Stomach (tissue), 9 donors: ENCODE results near the gene MAPKAPK2. TPM values are rescaled to one million over a fixed set of nuclear protein-coding genes. Genes with fewer than 3 reads are reported as not detected.
A peak's percentile ranks its signal among the peaks of the same experiment; 100 is the strongest.

Experiments
- DNase-seq, 2 donors: peaks; one replicate each; pipeline versions ENCODE4 v3.0.0 to v3.0.0-alpha.2; 2013 to 2019
- H3K27ac ChIP-seq, 5 donors: fragments of 200-600 bp in 4 of 5; sonication (generic) in 4 of 5; one replicate each; pipeline ENCODE4 v1.5.1; 2013 to 2019; ENCODE audit warnings: mild to moderate bottlenecking in 1 of 5, moderate library complexity in 1 of 5
- H3K27me3 ChIP-seq, 3 donors: fragments of 200-600 bp; sonication (generic); one replicate each; pipeline ENCODE4 v1.5.1; 2017 to 2019; ENCODE audit warnings: mixed run types in 1 of 3
- H3K36me3 ChIP-seq, 4 donors: fragments of 200-600 bp; sonication (generic); 1 replicate in 3 of 4; 2 replicates in 1 of 4; pipeline ENCODE4 v1.5.1; 2016 to 2019
- H3K4me1 ChIP-seq, 4 donors: fragments of 200-600 bp; sonication (generic); one replicate each; pipeline ENCODE4 v1.5.1; 2016 to 2019
- H3K4me3 ChIP-seq, 4 donors: fragments of 200-600 bp; sonication (generic) in 3 of 4; one replicate each; pipeline ENCODE4 v1.5.1; 2016 to 2019; ENCODE audit warnings: mild to moderate bottlenecking in 1 of 4
- H3K9me3 ChIP-seq, 4 donors: fragments of 200-600 bp; sonication (generic); one replicate each; pipeline ENCODE4 v1.5.1; 2016 to 2019
- EP300 ChIP-seq: sonication (generic); formaldehyde crosslinking; IDR thresholded peaks from one replicate; pipeline ENCODE4 v1.6.1; 2017; ENCODE audit warnings: antibody characterized with exemption
- POLR2A ChIP-seq, 4 donors: fragments of 450-650 bp; IDR thresholded peaks; one replicate each; pipeline ENCODE4 v1.6.1; 2016; ENCODE audit warnings: antibody characterized with exemption in 4 of 4, control low read depth in 2 of 4, mild to moderate bottlenecking in 1 of 4, moderate library complexity in 1 of 4
- POLR2AphosphoS5 ChIP-seq, 3 donors: sonication (generic); formaldehyde crosslinking; IDR thresholded peaks; one replicate each; pipeline ENCODE4 v1.6.1; 2016; ENCODE audit warnings: antibody characterized with exemption in 3 of 3
- WGBS, 5 donors: extraction: QIAGEN DNeasy Blood & Tissue Kit in 3 of 5; methylation state at CpG; one replicate each; pipeline versions ENCODE4 v1.1.5 to v1.1.7; 2013 to 2018; 5-methylcytosine and 5-hydroxymethylcytosine counted together
- intact Hi-C: fragments of 100-400 bp; cut with DNase I; formaldehyde crosslinking; loops from one replicate; pipeline ENCODE4 v1.15.1; 2023; ENCODE audit warnings: low total_unique reads
- polyA plus RNA-seq, 3 donors: library from polyadenylated mRNA; stranded (reverse); fragments of 200-250 nt; gene quantifications; one replicate each; pipeline ENCODE4 v1.2.3, GENCODE V29; 2013
- total RNA-seq, 5 donors: library from RNA; depleted of rRNA; stranded (reverse); fragments of >200 nt; gene quantifications; one replicate each; pipeline versions ENCODE4 v1.1.0 to v1.2.3, GENCODE V29; 2014 to 2016
- TF ChIP-seq, protein P1 (sequence below), 7 experiments: fragments of 450-650 bp in 4 of 7; fragments of 200-600 bp in 3 of 7; sonication (generic) in 3 of 7; IDR thresholded peaks; one replicate each; pipeline ENCODE4 v1.5.1; 2016 to 2019; ENCODE audit warnings: antibody characterized with exemption in 7 of 7, control low read depth in 2 of 7, mild to moderate bottlenecking in 1 of 7
- donor health status: healthy with polysubstance abuse.
- donor health status: Bipolar disorder and iron deficiency.
- donor health status: healthy.

Gene MAPKAPK2
- total and polyA plus RNA-seq, 8 donors: 22.6 to 78.0 (median 49.7) TPM

DNA sequence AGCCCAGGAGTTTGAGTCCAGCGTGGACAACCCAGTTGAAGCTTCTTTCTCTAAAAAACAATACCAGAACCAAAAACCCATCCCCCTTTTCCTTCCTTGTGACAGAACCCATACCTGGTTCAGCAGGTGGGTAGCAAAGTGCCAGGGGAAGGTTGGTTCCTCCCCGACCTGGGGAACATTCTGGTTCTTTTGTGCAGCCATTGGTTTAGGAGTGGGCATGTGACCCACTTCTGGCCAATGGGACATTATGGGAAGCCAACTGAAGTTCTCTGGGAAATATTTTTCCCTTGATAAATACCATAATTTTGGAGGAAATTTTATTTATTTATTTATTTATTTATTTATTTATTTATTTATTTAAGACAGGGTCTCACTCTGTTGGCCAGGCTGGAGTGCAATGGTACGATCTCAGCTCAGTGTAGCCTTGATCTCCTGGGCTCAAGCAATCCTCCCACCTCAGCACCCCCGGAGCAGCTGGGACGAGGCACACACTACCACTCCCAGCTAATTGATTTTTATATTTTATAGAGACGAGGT, 15.8 kb upstream of the MAPKAPK2 start:
- TF ChIP-seq EP300 (no peak), POLR2AphosphoS5 (IDR thresholded peaks at IDR 0.05) (no peak), POLR2A (IDR thresholded peaks at IDR 0.05) (no peak)
- TF ChIP-seq, protein P1, sequence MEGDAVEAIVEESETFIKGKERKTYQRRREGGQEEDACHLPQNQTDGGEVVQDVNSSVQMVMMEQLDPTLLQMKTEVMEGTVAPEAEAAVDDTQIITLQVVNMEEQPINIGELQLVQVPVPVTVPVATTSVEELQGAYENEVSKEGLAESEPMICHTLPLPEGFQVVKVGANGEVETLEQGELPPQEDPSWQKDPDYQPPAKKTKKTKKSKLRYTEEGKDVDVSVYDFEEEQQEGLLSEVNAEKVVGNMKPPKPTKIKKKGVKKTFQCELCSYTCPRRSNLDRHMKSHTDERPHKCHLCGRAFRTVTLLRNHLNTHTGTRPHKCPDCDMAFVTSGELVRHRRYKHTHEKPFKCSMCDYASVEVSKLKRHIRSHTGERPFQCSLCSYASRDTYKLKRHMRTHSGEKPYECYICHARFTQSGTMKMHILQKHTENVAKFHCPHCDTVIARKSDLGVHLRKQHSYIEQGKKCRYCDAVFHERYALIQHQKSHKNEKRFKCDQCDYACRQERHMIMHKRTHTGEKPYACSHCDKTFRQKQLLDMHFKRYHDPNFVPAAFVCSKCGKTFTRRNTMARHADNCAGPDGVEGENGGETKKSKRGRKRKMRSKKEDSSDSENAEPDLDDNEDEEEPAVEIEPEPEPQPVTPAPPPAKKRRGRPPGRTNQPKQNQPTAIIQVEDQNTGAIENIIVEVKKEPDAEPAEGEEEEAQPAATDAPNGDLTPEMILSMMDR (IDR thresholded peaks at IDR 0.05): no peak
- WGBS, 5 donors: 88 to 97% (median 91%) methylated on average over 6 of the region's 6 CpGs
- H3K27ac ChIP-seq: no peak overlapping the region
- no peaks in the 10 kb centered on the region for H3K36me3 ChIP-seq
- no peak for DNase-seq
- peaks cover 15 to 29% (median 20%) of the 10 kb centered on the region in 4 donors for H3K4me1 ChIP-seq
- intact Hi-C loops: loop anchor here (5.0 to 10.0 kb wide), 2 partner anchors 37 to 174 kb away; no protein-coding TSS in a partner anchor
- H3K27me3 ChIP-seq: no peaks in the 10 kb centered on the region
- H3K9me3 ChIP-seq: no peaks in the 10 kb centered on the region
- H3K4me3 ChIP-seq: no peak overlapping the region

DNA sequence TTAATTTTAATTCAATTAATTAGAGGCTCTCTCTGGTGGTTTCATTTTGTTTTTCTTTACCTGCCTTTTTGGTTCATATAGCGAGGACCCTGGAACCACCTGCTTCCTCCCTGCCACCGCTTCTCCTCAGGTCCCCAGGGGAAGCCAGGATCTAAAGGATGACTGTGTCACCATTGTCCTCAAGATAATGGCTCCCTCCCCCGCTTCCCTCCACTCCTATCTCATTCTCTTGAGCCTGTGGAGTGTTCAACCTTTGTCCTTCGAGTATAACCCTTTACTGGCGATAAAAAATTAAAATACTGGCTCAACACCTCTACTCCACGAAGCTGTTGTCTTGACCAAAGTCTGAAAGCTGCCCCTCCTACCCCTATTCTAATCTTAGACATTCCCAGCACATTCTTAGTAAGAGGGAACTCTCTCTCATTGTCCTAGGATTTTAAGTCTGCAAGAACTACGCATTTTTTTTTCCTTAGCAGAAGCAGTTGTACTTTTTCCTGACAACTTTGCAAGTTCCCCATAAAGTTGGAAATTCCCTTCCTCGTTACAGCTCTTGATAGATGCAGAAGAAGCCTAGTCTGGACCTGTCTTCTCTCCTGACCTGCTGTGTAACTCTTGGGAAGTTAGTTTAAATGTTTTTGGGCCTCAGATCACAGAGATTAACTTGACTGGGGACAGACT, 12.6 kb upstream of the MAPKAPK2 start:
- H3K27ac ChIP-seq: peak overlapping the region in 3 of 5 donors; percentile 12 to 77 (median 36)
- H3K36me3 ChIP-seq: no peaks in the 10 kb centered on the region
- TF ChIP-seq, protein P1 (IDR thresholded peaks at IDR 0.05): no peak
- TF ChIP-seq POLR2A (IDR thresholded peaks at IDR 0.05) (no peak), EP300 (no peak), POLR2AphosphoS5 (IDR thresholded peaks at IDR 0.05) (no peak)
- WGBS, 5 donors: 37 to 49% (median 47%) methylated on average over 8 of the region's 8 CpGs
- no peak overlapping the region for H3K4me3 ChIP-seq
- H3K4me1 ChIP-seq: peaks cover 19 to 38% (median 24%) of the 10 kb centered on the region in 4 donors
- intact Hi-C loops: no loop called here
- H3K27me3 ChIP-seq: no peaks in the 10 kb centered on the region
- DNase-seq: peak in 1 of 2 donors; percentile 43
- H3K9me3 ChIP-seq: no peaks in the 10 kb centered on the region

DNA sequence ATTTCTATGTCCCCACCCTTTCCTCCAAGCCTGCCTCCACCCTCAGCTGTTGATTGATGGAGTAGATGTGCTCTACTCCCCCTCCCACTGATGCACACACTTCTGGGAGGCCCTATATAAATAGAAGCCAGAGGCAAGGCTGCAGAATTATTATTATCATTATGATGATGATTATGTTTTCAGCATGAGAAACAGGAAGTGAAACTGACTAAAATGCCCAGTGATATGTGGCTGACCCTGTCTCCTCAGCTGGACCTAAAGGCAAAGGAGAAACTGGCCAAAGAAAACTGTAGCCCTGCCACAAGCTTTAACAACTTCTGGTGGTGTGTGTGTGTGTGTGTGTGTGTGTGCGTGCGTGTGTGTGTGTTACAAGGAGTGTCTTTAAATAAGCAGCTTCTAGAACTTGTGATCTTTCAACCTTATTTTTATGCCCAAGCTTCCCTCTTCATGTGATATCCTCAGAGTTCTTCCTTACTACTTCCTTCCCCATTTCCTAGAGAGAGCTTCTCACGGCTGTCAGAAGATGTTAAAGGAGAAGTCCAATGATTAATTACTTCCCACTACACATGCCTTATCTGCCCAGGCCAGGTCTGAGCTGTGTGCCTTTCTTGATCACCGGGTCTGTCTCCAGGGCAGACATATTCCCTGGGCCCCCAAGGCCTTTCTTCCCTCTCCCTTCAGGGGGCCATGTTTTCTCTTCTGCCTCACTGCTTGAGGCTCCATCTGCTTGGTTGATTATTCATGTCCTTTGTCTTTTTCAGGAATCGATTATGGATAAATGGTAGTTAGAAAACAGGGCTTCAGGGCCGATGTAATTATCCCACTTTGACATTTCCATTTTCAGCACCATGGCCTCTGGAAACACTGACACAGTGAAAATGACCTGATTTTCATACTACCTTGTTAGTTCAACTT, 11.6 kb upstream of the MAPKAPK2 start:
- Histone ChIP-seq H3K9me3 (no peaks in the 10 kb centered on the region), H3K27me3 (no peaks in the 10 kb centered on the region), H3K4me3 (no peak overlapping the region), H3K4me1 (peaks cover 19 to 38% (median 24%) of the 10 kb centered on the region in 4 donors), H3K36me3 (no peaks in the 10 kb centered on the region), H3K27ac (peak overlapping the region in 3 of 5 donors; percentile 36 to 77 (median 38))
- TF ChIP-seq POLR2AphosphoS5 (IDR thresholded peaks at IDR 0.05): no peak
- TF ChIP-seq, protein P1 (IDR thresholded peaks at IDR 0.05): no peak
- TF ChIP-seq EP300: no peak
- TF ChIP-seq POLR2A (IDR thresholded peaks at IDR 0.05): no peak
- intact Hi-C loops: no loop called here
- WGBS, 5 donors: 65 to 70% (median 69%) methylated on average over 6 of the region's 6 CpGs
- peak in 1 of 2 donors; percentile 56 for DNase-seq

DNA sequence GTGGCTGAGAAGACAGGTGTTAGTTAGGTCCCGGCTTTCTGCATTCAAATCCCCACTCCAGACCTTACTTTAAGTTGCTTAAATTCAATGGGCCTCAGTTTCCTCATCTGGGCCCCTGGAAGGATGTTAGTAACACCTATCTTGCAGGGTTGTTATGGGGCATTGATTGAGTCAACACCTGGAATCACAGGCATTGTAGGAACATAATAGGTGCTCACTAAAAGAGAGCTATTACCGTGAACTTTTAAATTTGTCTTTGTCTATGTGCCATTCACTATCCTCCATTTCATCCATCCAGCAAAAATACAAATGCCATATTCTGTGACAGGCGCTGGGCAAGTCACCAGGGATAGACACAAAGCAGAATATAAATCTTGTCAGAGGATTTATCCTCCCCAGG, 10.5 kb upstream of the MAPKAPK2 start:
- no peaks in the 10 kb centered on the region for H3K36me3 ChIP-seq
- intact Hi-C loops: no loop called here
- H3K27me3 ChIP-seq: no peaks in the 10 kb centered on the region
- peak overlapping the region in 4 of 5 donors; percentile 73 to 81 (median 76) for H3K27ac ChIP-seq
- DNase-seq: no peak
- no peak overlapping the region for H3K4me3 ChIP-seq
- no peaks in the 10 kb centered on the region for H3K9me3 ChIP-seq
- H3K4me1 ChIP-seq: peaks cover 19 to 38% (median 24%) of the 10 kb centered on the region in 4 donors
- TF ChIP-seq, protein P1 (IDR thresholded peaks at IDR 0.05): no peak
- TF ChIP-seq POLR2AphosphoS5 (IDR thresholded peaks at IDR 0.05) (no peak), POLR2A (IDR thresholded peaks at IDR 0.05) (no peak), EP300 (no peak)
- 89 to 96% (median 94%) methylated on average over 3 of the region's 3 CpGs for WGBS, 5 donors
